ENCODE data around the gene NTF3. TPM values are rescaled to one million over a fixed set of nuclear protein-coding genes. Genes with fewer than 3 reads are reported as not detected.

Gene NTF3
- total and polyA plus RNA-seq, 2 of the 8 experiments (the other 6 are each of a cell fraction or from before 2014, with no cell fraction given) = 1.4 to 2.3 TPM

GRCh38 chr12:5429741-5430557 lies 2.0 kb upstream of the NTF3 start:
- H3K4ac ChIP-seq (replicated peaks; ENCODE audit: insufficient read length, low read depth, low read length) = no peak overlapping the region
- H3K18ac ChIP-seq (ENCODE audit: extremely low read depth, low read length) = peak overlapping the region; percentile 72; the same call in 1 of the 2 replicates
- H4K91ac ChIP-seq (replicated peaks; ENCODE audit: insufficient read length, low read length) = no peak overlapping the region
- no peak overlapping the region for H2BK5ac ChIP-seq (ENCODE audit: low read depth, low read length)
- ChIA-PET CTCF (ENCODE audit: partially characterized antibody) (interaction anchor here (0.9 to 9.2 kb wide), 24 partner anchors 10 to 508 kb away, joined by 3 to 112 read pairs (median 6); no protein-coding TSS in a partner anchor), POLR2A (ENCODE audit: partially characterized antibody) (interaction anchor here (0.7 to 1.7 kb wide), 3 partner anchors 13 to 106 kb away, joined by 3 to 5 read pairs (median 3); no protein-coding TSS in a partner anchor)
- peaks cover 4 to 8% of the 10 kb centered on the region in 2 experiments for H4K20me1 ChIP-seq (replicated peaks in 1 of 2; ENCODE audit: control insufficient read depth in 1 of 2, insufficient read depth in 2 of 2, low read length in 2 of 2)
- H2BK15ac ChIP-seq (ENCODE audit: low read length) = no peak overlapping the region
- H3K36me3 ChIP-seq (ENCODE audit: control insufficient read depth in 2 of 4, insufficient read depth in 4 of 4, low read length in 3 of 4) = no peaks in the 10 kb centered on the region
- no peak overlapping the region for H3K27ac ChIP-seq (ENCODE audit: low read depth, low read length)
- peaks cover 6 to 34% (median 19%) of the 10 kb centered on the region in 4 experiments for H3K4me1 ChIP-seq (replicated peaks in 1 of 4; ENCODE audit: control insufficient read depth in 3 of 4, insufficient read depth in 4 of 4, low read length in 3 of 4)
- peaks cover 33 to 57% (median 45%) of the 10 kb centered on the region in 4 experiments for H3K27me3 ChIP-seq (replicated peaks in 1 of 4; ENCODE audit: control insufficient read depth in 3 of 4, extremely low read depth in 1 of 4, insufficient read depth in 3 of 4, low read length in 3 of 4)
- no peak overlapping the region; the same call in 1 of the 2 replicates for H2BK12ac ChIP-seq (ENCODE audit: low read depth, low read length)
- no peak overlapping the region for H2BK120ac ChIP-seq (replicated peaks; ENCODE audit: low read depth, low read length)
- FAIRE-seq = peak; percentile 24
- H3K23ac ChIP-seq (ENCODE audit: insufficient read length) = no peak overlapping the region
- peaks cover 39% of the 10 kb centered on the region for H3K23me2 ChIP-seq (ENCODE audit: low read depth, low read length)
- H3K9me3 ChIP-seq (ENCODE audit: insufficient read depth in 2 of 2, low read depth in 1 of 2, low read length in 1 of 2) = no peaks in the 10 kb centered on the region
- no peak overlapping the region for H4K8ac ChIP-seq (ENCODE audit: extremely low read depth, insufficient read depth, low read length)
- H2BK20ac ChIP-seq (ENCODE audit: low read length) = peak overlapping the region; percentile 51; the same call in 1 of the 2 replicates
- DNase-seq (ENCODE audit: low read depth in 1 of 2, low spot score in 2 of 2) = peak in 1 of 2 experiments; percentile 66
- 0 out of 2 replicates have a peak, but pooled peaks cover 2% of the 10 kb centered on the region for H3K79me1 ChIP-seq (ENCODE audit: low read depth, low read length)
- peak overlapping the region; percentile 42 to 74 (median 48); a peak in 7 of 8 replicates for H3K4me3 ChIP-seq (ENCODE audit: extremely low read depth in 1 of 4, insufficient read depth in 2 of 4, low read depth in 3 of 4, low read length in 4 of 4)
- no peak overlapping the region for H3K56ac ChIP-seq (replicated peaks; ENCODE audit: insufficient read length, low read depth, low read length)
- 0% methylated on average over 15 of the region's 23 CpGs; no CpG with 5 or more reads in 1 of the 2 experiments for whole genome bisulfite sequencing, 2 experiments (ENCODE audit: extremely low coverage in 1 of 2, insufficient coverage in 1 of 2, insufficient read length in 1 of 2, insufficient replicate concordance in 2 of 2, low coverage in 1 of 2, low lambda C conversion rate in 2 of 2, missing lambda C conversion rate in 1 of 2)
- no peak overlapping the region for H4K5ac ChIP-seq (ENCODE audit: insufficient read length, low read depth, low read length)
- no peak overlapping the region for H3K9ac ChIP-seq (replicated peaks in 1 of 4; ENCODE audit: extremely low read depth in 1 of 4, low read depth in 3 of 4, low read length in 3 of 4)
- no peaks in the 10 kb centered on the region for H3K79me2 ChIP-seq (ENCODE audit: control insufficient read depth in 1 of 2, insufficient read depth in 2 of 2, low read length in 2 of 2)
- H3K4me2 ChIP-seq (ENCODE audit: insufficient read depth in 1 of 2, low read depth in 2 of 2, low read length in 2 of 2) = peak overlapping the region; percentile 96 to 97
- H3K14ac ChIP-seq (ENCODE audit: insufficient read length) = no peak overlapping the region
- H2AFZ ChIP-seq (ENCODE audit: low read length) = no peak overlapping the region
- H2AK5ac ChIP-seq (ENCODE audit: low read depth, low read length) = no peak overlapping the region
- TF ChIP-seq RAD21 (IDR thresholded peaks at IDR 0.05 in 1 of 2, conservative IDR thresholded peaks at IDR 0.05 in 1 of 2; ENCODE audit: low read depth in 2 of 2, low read length in 2 of 2) (peak in 1 of 2 experiments; percentile 15; a peak in 1 of 4 replicates), SIN3A (conservative IDR thresholded peaks at IDR 0.05 in 1 of 2, IDR thresholded peaks at IDR 0.05 in 1 of 2; ENCODE audit: low read depth in 1 of 2, low read length in 2 of 2) (no peak), SP1 (IDR thresholded peaks at IDR 0.05; ENCODE audit: low read depth, low read length) (0 out of 2 replicates have a peak, but pooled peaks have one; percentile 34), TEAD4 (IDR thresholded peaks at IDR 0.05; ENCODE audit: low read depth, low read length) (0 out of 2 replicates have a peak, but pooled peaks have one; percentile 1)
- TF ChIP-seq, protein P1, sequence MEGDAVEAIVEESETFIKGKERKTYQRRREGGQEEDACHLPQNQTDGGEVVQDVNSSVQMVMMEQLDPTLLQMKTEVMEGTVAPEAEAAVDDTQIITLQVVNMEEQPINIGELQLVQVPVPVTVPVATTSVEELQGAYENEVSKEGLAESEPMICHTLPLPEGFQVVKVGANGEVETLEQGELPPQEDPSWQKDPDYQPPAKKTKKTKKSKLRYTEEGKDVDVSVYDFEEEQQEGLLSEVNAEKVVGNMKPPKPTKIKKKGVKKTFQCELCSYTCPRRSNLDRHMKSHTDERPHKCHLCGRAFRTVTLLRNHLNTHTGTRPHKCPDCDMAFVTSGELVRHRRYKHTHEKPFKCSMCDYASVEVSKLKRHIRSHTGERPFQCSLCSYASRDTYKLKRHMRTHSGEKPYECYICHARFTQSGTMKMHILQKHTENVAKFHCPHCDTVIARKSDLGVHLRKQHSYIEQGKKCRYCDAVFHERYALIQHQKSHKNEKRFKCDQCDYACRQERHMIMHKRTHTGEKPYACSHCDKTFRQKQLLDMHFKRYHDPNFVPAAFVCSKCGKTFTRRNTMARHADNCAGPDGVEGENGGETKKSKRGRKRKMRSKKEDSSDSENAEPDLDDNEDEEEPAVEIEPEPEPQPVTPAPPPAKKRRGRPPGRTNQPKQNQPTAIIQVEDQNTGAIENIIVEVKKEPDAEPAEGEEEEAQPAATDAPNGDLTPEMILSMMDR (IDR thresholded peaks at IDR 0.05; ENCODE audit: control extremely low read depth in 1 of 3, insufficient read depth in 1 of 3, low read depth in 1 of 3, low read length in 3 of 3) = 0 out of 4 replicates have a peak, but pooled peaks of 1 of the 3 experiments have one; percentile 3
- TF ChIP-seq, protein P2, sequence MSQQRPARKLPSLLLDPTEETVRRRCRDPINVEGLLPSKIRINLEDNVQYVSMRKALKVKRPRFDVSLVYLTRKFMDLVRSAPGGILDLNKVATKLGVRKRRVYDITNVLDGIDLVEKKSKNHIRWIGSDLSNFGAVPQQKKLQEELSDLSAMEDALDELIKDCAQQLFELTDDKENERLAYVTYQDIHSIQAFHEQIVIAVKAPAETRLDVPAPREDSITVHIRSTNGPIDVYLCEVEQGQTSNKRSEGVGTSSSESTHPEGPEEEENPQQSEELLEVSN (IDR thresholded peaks at IDR 0.05) = peak; percentile 80
